Pulmonary artery endothelial cell (primary cell): ENCODE data around the gene ESRRB. TPM values are rescaled to one million over a fixed set of nuclear protein-coding genes. Genes with fewer than 3 reads are reported as not detected.

Experiments used
- DNase-seq: peaks from one replicate; pipeline ENCODE4 v3.0.0-alpha.2; 2011; ENCODE audit warnings: low read depth, low spot score
- total RNA-seq: library from RNA; depleted of rRNA; stranded (reverse); fragments of >200 nt; gene quantifications from 2 replicates; pipeline ENCODE4 v1.2.3, GENCODE V29; 2014

ESRRB gene
- total RNA-seq, 1 donor from 2014 or later = not detected

GRCh38 chr14:76405627-76406026, 29.7 kb downstream of the ESRRB start:
- no peak for DNase-seq

GRCh38 chr14:76407449-76408150, 31.7 kb downstream of the ESRRB start:
- no peak for DNase-seq

GRCh38 chr14:76408877-76409276, 32.9 kb downstream of the ESRRB start:
- DNase-seq = no peak

GRCh38 chr14:76412501-76412900, 36.6 kb downstream of the ESRRB start:
- DNase-seq = no peak

GRCh38 chr14:76413106-76413961, 37.4 kb downstream of the ESRRB start:
- DNase-seq = no peak

- DNase-seq = no peak
Measured at GRCh38 chr14:76413962-76414600, 38.1 kb downstream of the ESRRB start.

GRCh38 chr14:76419399-76419798, 43.5 kb downstream of the ESRRB start:
- DNase-seq = no peak

- no peak for DNase-seq
Measured at GRCh38 chr14:76420827-76421226, 44.9 kb downstream of the ESRRB start.

GRCh38 chr14:76421662-76422061, 45.7 kb downstream of the ESRRB start:
- DNase-seq = no peak

- DNase-seq = no peak
Measured at GRCh38 chr14:76422662-76423061, 46.7 kb downstream of the ESRRB start.

- no peak for DNase-seq
Measured at GRCh38 chr14:76423534-76423933, 47.6 kb downstream of the ESRRB start.

- DNase-seq = no peak
Measured at GRCh38 chr14:76424359-76424758, 48.4 kb downstream of the ESRRB start.

- DNase-seq = no peak
Measured at GRCh38 chr14:76426161-76426696, 50.3 kb downstream of the ESRRB start.

GRCh38 chr14:76428611-76429010, 52.7 kb downstream of the ESRRB start:
- DNase-seq = no peak

GRCh38 chr14:76430017-76430416, 54.1 kb downstream of the ESRRB start:
- DNase-seq = no peak

- DNase-seq = no peak
Measured at GRCh38 chr14:76430475-76430980, 54.6 kb downstream of the ESRRB start.

- no peak for DNase-seq
Measured at GRCh38 chr14:76431538-76431937, 55.6 kb downstream of the ESRRB start.

- DNase-seq = no peak
Measured at GRCh38 chr14:76432827-76433752, 57.2 kb downstream of the ESRRB start.

GRCh38 chr14:76434220-76434619, 58.3 kb downstream of the ESRRB start:
- DNase-seq = no peak

- DNase-seq = no peak
Measured at GRCh38 chr14:76439237-76439775, 63.4 kb downstream of the ESRRB start.
